Measurements from ENCODE around the gene SMC4.
A peak's percentile ranks its signal among the peaks of the same experiment; 100 is the strongest.

SMC4 gene

GRCh38 chr3:160392798-160393197 lies 6.7 kb upstream of the SMC4 start:
- no peaks in the 10 kb centered on the region for H3K9me3 ChIP-seq
- DNase-seq = no peak
- H3K36me3 ChIP-seq = no peaks in the 10 kb centered on the region
- TF ChIP-seq CTCF (IDR thresholded peaks at IDR 0.05; ENCODE audit: low read depth, low read length) = no peak
- no peaks in the 10 kb centered on the region for H3K27me3 ChIP-seq
- H3K4me3 ChIP-seq (ENCODE audit: low read depth, low read length) = no peak overlapping the region
- H3K4me1 ChIP-seq = no peaks in the 10 kb centered on the region

- H3K27me3 ChIP-seq = no peaks in the 10 kb centered on the region
- H3K36me3 ChIP-seq = no peaks in the 10 kb centered on the region
- no peak for TF ChIP-seq CTCF (IDR thresholded peaks at IDR 0.05; ENCODE audit: low read depth, low read length)
- no peak overlapping the region for H3K4me3 ChIP-seq (ENCODE audit: low read depth, low read length)
- no peaks in the 10 kb centered on the region for H3K9me3 ChIP-seq
- DNase-seq = no peak
- H3K4me1 ChIP-seq = no peaks in the 10 kb centered on the region
Observed at GRCh38 chr3:160393346-160394008, 6.0 kb upstream of the SMC4 start.

- Histone ChIP-seq H3K9me3 (no peaks in the 10 kb centered on the region), H3K36me3 (no peaks in the 10 kb centered on the region), H3K27me3 (no peaks in the 10 kb centered on the region), H3K4me1 (no peaks in the 10 kb centered on the region), H3K4me3 (ENCODE audit: low read depth, low read length) (no peak overlapping the region)
- DNase-seq = no peak
- no peak for TF ChIP-seq CTCF (IDR thresholded peaks at IDR 0.05; ENCODE audit: low read depth, low read length)
Observed at GRCh38 chr3:160394009-160394392, 5.4 kb upstream of the SMC4 start.

GRCh38 chr3:160395297-160395696 lies 4.2 kb upstream of the SMC4 start:
- no peak for DNase-seq
- H3K9me3 ChIP-seq = no peaks in the 10 kb centered on the region
- H3K4me1 ChIP-seq = no peaks in the 10 kb centered on the region
- H3K4me3 ChIP-seq (ENCODE audit: low read depth, low read length) = no peak overlapping the region
- no peaks in the 10 kb centered on the region for H3K27me3 ChIP-seq
- no peak for TF ChIP-seq CTCF (IDR thresholded peaks at IDR 0.05; ENCODE audit: low read depth, low read length)
- peaks cover 3% of the 10 kb centered on the region for H3K36me3 ChIP-seq

- no peaks in the 10 kb centered on the region for H3K9me3 ChIP-seq
- no peaks in the 10 kb centered on the region for H3K27me3 ChIP-seq
- no peak for TF ChIP-seq CTCF (IDR thresholded peaks at IDR 0.05; ENCODE audit: low read depth, low read length)
- H3K4me1 ChIP-seq = no peaks in the 10 kb centered on the region
- DNase-seq = no peak
- H3K4me3 ChIP-seq (ENCODE audit: low read depth, low read length) = peak overlapping the region; percentile 98
- H3K36me3 ChIP-seq = peaks cover 27% of the 10 kb centered on the region
Observed at GRCh38 chr3:160398820-160399124, 678 bp upstream of the SMC4 start.

GRCh38 chr3:160400030-160400701 lies 716 bp downstream of the SMC4 start:
- Histone ChIP-seq H3K4me1 (no peaks in the 10 kb centered on the region), H3K4me3 (ENCODE audit: low read depth, low read length) (peak overlapping the region; percentile 98), H3K27me3 (no peaks in the 10 kb centered on the region), H3K36me3 (peaks cover 40% of the 10 kb centered on the region), H3K9me3 (no peaks in the 10 kb centered on the region)
- TF ChIP-seq CTCF (IDR thresholded peaks at IDR 0.05; ENCODE audit: low read depth, low read length) = no peak
- peak; percentile 32 for DNase-seq

All from BE2C (cell line).